Endothelial cell of umbilical vein (primary cell): ENCODE measurements around the gene HDDC2. TPM values are rescaled to one million over a fixed set of nuclear protein-coding genes. Genes with fewer than 3 reads are reported as not detected.

Experiments
- BruUV-seq: library from RNA; stranded (reverse); fragments of 400-500 nt; replicated peaks from 2 replicates; lab custom pipeline; 2021; lab: Mats Ljungman, UMichigan
- CTCF ChIA-PET: fragments of 300-600, 350-600 bp; sonication (Branson Sonifier 250); formaldehyde crosslinking; loops from one replicate; lab custom pipeline; 2021; ENCODE audit warnings: antibody characterized with exemption, inconsistent platforms; lab: Charles Lee
- POLR2A ChIA-PET: fragments of 300-600, 350-600 bp; sonication (Branson Sonifier 250); formaldehyde crosslinking; loops from one replicate; lab custom pipeline; 2021; ENCODE audit warnings: antibody characterized with exemption, inconsistent platforms; lab: Charles Lee
- DNase-seq: peaks from one replicate; pipeline ENCODE4 v3.0.0-alpha.2; 2011; ENCODE audit warnings: low read depth, low spot score
- FAIRE-seq: peaks from 2 replicates; lab custom pipeline; 2011; peaks lifted over from hg19 to GRCh38; lab: Jason Lieb, UNC
- H2AFZ ChIP-seq: 2 replicates; pipeline ENCODE4 v1.6.0; 2012; ENCODE audit warnings: low read depth, low read length, control low read depth, inconsistent platforms
- H3K27ac ChIP-seq: 2 replicates; pipeline ENCODE4 v1.5.1; 2011; ENCODE audit warnings: low read depth, mild to moderate bottlenecking, control low read depth, low read length, moderate library complexity; ENCODE audit not compliant: insufficient read depth
- H3K27me3 ChIP-seq, 2 experiments: 2 replicates each; pipeline versions ENCODE4 v1.6.0 to v1.6.1; 2011; ENCODE audit warnings: low read length in 2 of 2, mixed read lengths in 1 of 2; ENCODE audit not compliant: control insufficient read depth in 2 of 2, insufficient read depth in 2 of 2
- H3K36me3 ChIP-seq, 2 experiments: 2 replicates in 1 of 2; 3 replicates in 1 of 2; pipeline ENCODE4 v1.5.1; 2011; ENCODE audit warnings: low read length in 2 of 2, mild to moderate bottlenecking in 1 of 2, moderate library complexity in 1 of 2; ENCODE audit not compliant: control insufficient read depth in 2 of 2, insufficient read depth in 2 of 2; ENCODE audit errors: extremely low read depth in 1 of 2
- H3K4me1 ChIP-seq: 3 replicates; pipeline ENCODE4 v1.5.1; 2011; ENCODE audit warnings: mild to moderate bottlenecking, low read length; ENCODE audit not compliant: control insufficient read depth, insufficient read depth; ENCODE audit errors: extremely low read depth
- H3K4me2 ChIP-seq: 2 replicates; pipeline ENCODE4 v1.6.1; 2011; ENCODE audit warnings: low read length, control low read depth, mixed read lengths; ENCODE audit not compliant: insufficient read depth
- H3K4me3 ChIP-seq, 3 experiments: fragments of 200-600 bp in 1 of 3; sonication (generic), shearing (Covaris generic) in 1 of 3; replicated peaks in 1 of 3; 2 replicates each; pipeline ENCODE4 v1.5.1; 2011 to 2016; ENCODE audit warnings: control low read depth in 3 of 3, low read length in 3 of 3, mild to moderate bottlenecking in 2 of 3, inconsistent platforms in 1 of 3, low read depth in 1 of 3, moderate library complexity in 1 of 3; ENCODE audit not compliant: insufficient read depth in 1 of 3
- H3K79me2 ChIP-seq: 2 replicates; pipeline ENCODE4 v1.6.0; 2012; ENCODE audit warnings: low read length, inconsistent platforms; ENCODE audit not compliant: control insufficient read depth, insufficient read depth
- H3K9ac ChIP-seq: replicated peaks from 2 replicates; pipeline ENCODE3; 2011; ENCODE audit warnings: low read length, control low read depth; ENCODE audit not compliant: insufficient read depth; ENCODE audit errors: extremely low read depth
- H3K9me1 ChIP-seq: replicated peaks from 3 replicates; pipeline ENCODE4 v1.6.0; 2011; ENCODE audit warnings: mild to moderate bottlenecking, low read length; ENCODE audit not compliant: control insufficient read depth, insufficient read depth; ENCODE audit errors: extremely low read depth
- H3K9me3 ChIP-seq: replicated peaks from 2 replicates; pipeline ENCODE4 v1.5.1; 2012; ENCODE audit warnings: low read length, inconsistent platforms; ENCODE audit not compliant: control insufficient read depth, insufficient read depth
- H4K20me1 ChIP-seq: replicated peaks from 2 replicates; pipeline ENCODE3; 2011; ENCODE audit warnings: mild to moderate bottlenecking, low read length; ENCODE audit not compliant: control insufficient read depth, insufficient read depth; ENCODE audit errors: extremely low read depth
- EZH2 ChIP-seq: IDR thresholded peaks from 2 replicates; pipeline ENCODE4 v1.6.1; 2012; ENCODE audit warnings: borderline replicate concordance, low read depth, mild to moderate bottlenecking, moderate library complexity, low read length, inconsistent platforms; ENCODE audit not compliant: severe bottlenecking
- FOS ChIP-seq: IDR thresholded peaks from 2 replicates; pipeline ENCODE4 v1.6.1; 2011; ENCODE audit warnings: mild to moderate bottlenecking, low read length, moderate library complexity, borderline replicate concordance; ENCODE audit not compliant: insufficient read depth
- GATA2 ChIP-seq: IDR thresholded peaks from 2 replicates; pipeline ENCODE4 v1.7.0; 2011; ENCODE audit warnings: low read depth, mild to moderate bottlenecking, moderate library complexity, mixed read lengths, low read length; ENCODE audit not compliant: insufficient read length, insufficient read depth
- JUN ChIP-seq: IDR thresholded peaks from 2 replicates; pipeline ENCODE4 v1.6.1; 2011; ENCODE audit warnings: borderline replicate concordance, low read depth; ENCODE audit not compliant: insufficient read length, insufficient read depth
- MYC ChIP-seq: IDR thresholded peaks from one replicate; pipeline ENCODE4 v1.6.1; 2011; ENCODE audit warnings: mild to moderate bottlenecking, low read depth, low read length
- POLR2A ChIP-seq: IDR thresholded peaks from 2 replicates; pipeline ENCODE4 v1.6.1; 2012; ENCODE audit warnings: low read depth, mild to moderate bottlenecking, control low read depth, low read length
- POLR2AphosphoS5 ChIP-seq: IDR thresholded peaks from 2 replicates; pipeline ENCODE4 v1.6.1; 2012; ENCODE audit warnings: low read depth, mild to moderate bottlenecking, control low read depth, low read length, moderate library complexity; ENCODE audit not compliant: insufficient read depth
- dilution Hi-C: fragments of 300-500 bp; cut with MboI; formaldehyde crosslinking; loops from one replicate; pipeline ENCODE4 v1.15.0; 2019; ENCODE audit warnings: low sequenced_read_pairs; ENCODE audit not compliant: extremely low pct_ligation_motif_present
- intact Hi-C: fragments of 100-400 bp; cut with micrococcal nuclease; formaldehyde crosslinking; loops from one replicate; pipeline ENCODE4 v1.10.0; 2022
- polyA plus RNA-seq, 4 experiments: library from polyadenylated mRNA; depleted of rRNA in 3 of 4; stranded (reverse) in 3 of 4; unstranded in 1 of 4; fragments of >200 nt; gene quantifications; 2 replicates each; pipeline versions ENCODE4 v1.2.1 to v1.2.3, GENCODE V29; 2011 to 2012; ENCODE audit warnings: missing spikeins in 1 of 4
- total RNA-seq: library from RNA; stranded (reverse); gene quantifications from 2 replicates; pipeline ENCODE4 v1.2.3, GENCODE V29; 2021
- TF ChIP-seq, protein P1 (sequence below): IDR thresholded peaks from 2 replicates; pipeline ENCODE4 v1.6.1; 2011; ENCODE audit not compliant: insufficient read depth, insufficient read length
- TF ChIP-seq, protein P2 (sequence below), 2 donors: IDR thresholded peaks; 1 replicate in 1 of 2; 2 replicates in 1 of 2; pipeline ENCODE4 v1.5.1; 2011; ENCODE audit warnings: low read length in 2 of 2, mild to moderate bottlenecking in 2 of 2, moderate library complexity in 2 of 2, control low read depth in 1 of 2, inconsistent platforms in 1 of 2, low read depth in 1 of 2; ENCODE audit not compliant: insufficient read depth in 1 of 2; ENCODE audit errors: extremely low read depth in 1 of 2

Gene HDDC2
- total and polyA plus RNA-seq, 2 donors (not counting 3 experiments of a cell fraction or from before 2014, with no cell fraction given) = 12.6 to 13.6 TPM

- H3K9ac ChIP-seq = no peak overlapping the region
- BruUV-seq = no TSS peak
- H4K20me1 ChIP-seq = no peaks in the 10 kb centered on the region
- no peaks in the 10 kb centered on the region for H3K9me3 ChIP-seq
- no peak overlapping the region for H3K4me3 ChIP-seq
- TF ChIP-seq POLR2AphosphoS5 (no peak), MYC (no peak), POLR2A (no peak), FOS (no peak), GATA2 (no peak), EZH2 (no peak), JUN (no peak)
- TF ChIP-seq, protein P1, sequence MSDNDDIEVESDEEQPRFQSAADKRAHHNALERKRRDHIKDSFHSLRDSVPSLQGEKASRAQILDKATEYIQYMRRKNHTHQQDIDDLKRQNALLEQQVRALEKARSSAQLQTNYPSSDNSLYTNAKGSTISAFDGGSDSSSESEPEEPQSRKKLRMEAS = no peak
- TF ChIP-seq, protein P2, sequence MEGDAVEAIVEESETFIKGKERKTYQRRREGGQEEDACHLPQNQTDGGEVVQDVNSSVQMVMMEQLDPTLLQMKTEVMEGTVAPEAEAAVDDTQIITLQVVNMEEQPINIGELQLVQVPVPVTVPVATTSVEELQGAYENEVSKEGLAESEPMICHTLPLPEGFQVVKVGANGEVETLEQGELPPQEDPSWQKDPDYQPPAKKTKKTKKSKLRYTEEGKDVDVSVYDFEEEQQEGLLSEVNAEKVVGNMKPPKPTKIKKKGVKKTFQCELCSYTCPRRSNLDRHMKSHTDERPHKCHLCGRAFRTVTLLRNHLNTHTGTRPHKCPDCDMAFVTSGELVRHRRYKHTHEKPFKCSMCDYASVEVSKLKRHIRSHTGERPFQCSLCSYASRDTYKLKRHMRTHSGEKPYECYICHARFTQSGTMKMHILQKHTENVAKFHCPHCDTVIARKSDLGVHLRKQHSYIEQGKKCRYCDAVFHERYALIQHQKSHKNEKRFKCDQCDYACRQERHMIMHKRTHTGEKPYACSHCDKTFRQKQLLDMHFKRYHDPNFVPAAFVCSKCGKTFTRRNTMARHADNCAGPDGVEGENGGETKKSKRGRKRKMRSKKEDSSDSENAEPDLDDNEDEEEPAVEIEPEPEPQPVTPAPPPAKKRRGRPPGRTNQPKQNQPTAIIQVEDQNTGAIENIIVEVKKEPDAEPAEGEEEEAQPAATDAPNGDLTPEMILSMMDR (IDR thresholded peaks at IDR 0.05; ENCODE audit: extremely low read depth in 1 of 2, insufficient read depth in 1 of 2, low read depth in 1 of 2, low read length in 2 of 2) = no peak
- DNase-seq (no peak), FAIRE-seq (no peak)
- no peak overlapping the region for H3K27ac ChIP-seq
- no peaks in the 10 kb centered on the region for H3K36me3 ChIP-seq
- no peaks in the 10 kb centered on the region for H3K79me2 ChIP-seq
- intact Hi-C loops = no loop called here
- H2AFZ ChIP-seq = no peak overlapping the region
- H3K4me2 ChIP-seq = no peak overlapping the region
- CTCF ChIA-PET = no interaction called here
- H3K9me1 ChIP-seq = no peaks in the 10 kb centered on the region
- peaks cover 2% of the 10 kb centered on the region for H3K4me1 ChIP-seq
- dilution Hi-C loops = no loop called here
- POLR2A ChIA-PET = interaction anchor here (0.6 kb wide), 1 partner anchor 842 kb away, joined by 3 read pairs; no protein-coding TSS in a partner anchor
- H3K27me3 ChIP-seq = peaks cover 7 to 12% of the 10 kb centered on the region in 2 experiments
Observed at GRCh38 chr6:125341460-125341859, 39.7 kb upstream of the HDDC2 start.
